HepG2 (cell line): Measurements from ENCODE around the gene DNAJC11. TPM values are rescaled to one million over a fixed set of nuclear protein-coding genes. Genes with fewer than 3 reads are reported as not detected.

Experiments used
- ASH2L ChIP-seq: fragments of 300-600, 200-600 bp; sonication (generic); IDR thresholded peaks from 2 replicates; pipeline ENCODE4 v1.7.0; 2017; ENCODE audit warnings: low read depth, mild to moderate bottlenecking, moderate library complexity, mixed read lengths, low read length; ENCODE audit not compliant: insufficient read length
- CENPT ChIP-seq: sonication (generic); formaldehyde crosslinking; IDR thresholded peaks from 2 replicates; pipeline ENCODE4 v1.8.0; 2022; ENCODE audit warnings: low read depth, mild to moderate bottlenecking, moderate library complexity, missing genetic modification reagents
- DNMT3B ChIP-seq: conservative IDR thresholded peaks from 2 replicates; pipeline ENCODE4 v1.6.1; 2016; ENCODE audit warnings: missing biosample characterization, control low read depth
- ELF1 ChIP-seq: sonication (generic); formaldehyde crosslinking; IDR thresholded peaks from 2 replicates; pipeline ENCODE4 v1.4.0; 2020; ENCODE audit warnings: missing genetic modification reagents
- FOSL2 ChIP-seq: sonication (generic); formaldehyde crosslinking; IDR thresholded peaks from 2 replicates; pipeline ENCODE4 v1.4.0; 2020; ENCODE audit warnings: missing genetic modification reagents
- FOXC1 ChIP-seq: sonication (generic); formaldehyde crosslinking; IDR thresholded peaks from 2 replicates; pipeline ENCODE4 v1.8.0; 2022; ENCODE audit warnings: mild to moderate bottlenecking, missing genetic modification reagents, borderline replicate concordance
- FUBP1 ChIP-seq: sonication (generic); formaldehyde crosslinking; IDR thresholded peaks from 2 replicates; pipeline ENCODE4 v1.5.1; 2020; ENCODE audit warnings: missing genetic modification reagents, mild to moderate bottlenecking, borderline replicate concordance
- MIER2 ChIP-seq: IDR thresholded peaks from 2 replicates; pipeline ENCODE4 v1.6.1; 2016; ENCODE audit warnings: missing biosample characterization, missing genetic modification reagents
- MYPOP ChIP-seq: sonication (generic); formaldehyde crosslinking; IDR thresholded peaks from 2 replicates; pipeline ENCODE4 v1.8.1; 2023; ENCODE audit warnings: mild to moderate bottlenecking, moderate library complexity, missing genetic modification reagents
- NR2C2 ChIP-seq: sonication (generic); formaldehyde crosslinking; IDR thresholded peaks from 2 replicates; pipeline ENCODE4 v1.4.0; 2020; ENCODE audit warnings: missing genetic modification reagents, mild to moderate bottlenecking, moderate library complexity, borderline replicate concordance
- NR2F2 ChIP-seq: IDR thresholded peaks from 2 replicates; pipeline ENCODE4 v1.6.1; 2012; ENCODE audit warnings: low read depth, inconsistent platforms, borderline replicate concordance
- TFDP1 ChIP-seq: IDR thresholded peaks from 2 replicates; pipeline ENCODE4 v1.6.1; 2016; ENCODE audit warnings: missing compliant biosample characterization, missing genetic modification reagents, borderline replicate concordance
- TFDP2 ChIP-seq: sonication (generic); formaldehyde crosslinking; IDR thresholded peaks from 2 replicates; pipeline ENCODE4 v1.4.0; 2020; ENCODE audit warnings: missing genetic modification reagents
- ZGPAT ChIP-seq: IDR thresholded peaks from 2 replicates; pipeline ENCODE4 v1.6.1; 2016; ENCODE audit warnings: mild to moderate bottlenecking
- ZNF264 ChIP-seq: sonication (generic); formaldehyde crosslinking; IDR thresholded peaks from 2 replicates; pipeline ENCODE4 v1.4.0; 2020; ENCODE audit warnings: missing genetic modification reagents
- ZNF337 ChIP-seq: sonication (generic); formaldehyde crosslinking; IDR thresholded peaks from 2 replicates; pipeline ENCODE4 v1.5.1; 2020; ENCODE audit warnings: missing genetic modification reagents, low read depth, mild to moderate bottlenecking, borderline replicate concordance
- ZNF343 ChIP-seq: sonication (generic); formaldehyde crosslinking; IDR thresholded peaks from 2 replicates; pipeline ENCODE4 v1.4.0; 2020; ENCODE audit warnings: mild to moderate bottlenecking, missing genetic modification reagents
- ZNF549 ChIP-seq: sonication (generic); formaldehyde crosslinking; IDR thresholded peaks from 2 replicates; pipeline ENCODE4 v1.5.0; 2020; ENCODE audit warnings: missing genetic modification reagents
- ZNF597 ChIP-seq: sonication (generic); formaldehyde crosslinking; IDR thresholded peaks from 2 replicates; pipeline ENCODE4 v1.5.0; 2020; ENCODE audit warnings: missing genetic modification reagents
- ZNF629 ChIP-seq: sonication (generic); formaldehyde crosslinking; conservative IDR thresholded peaks from 2 replicates; pipeline ENCODE4 v1.5.0; 2020; ENCODE audit warnings: missing genetic modification reagents
- ZNF644 ChIP-seq: IDR thresholded peaks from 2 replicates; pipeline ENCODE4 v1.6.1; 2016; ENCODE audit warnings: low read depth
- ZNF816 ChIP-seq: sonication (generic); formaldehyde crosslinking; IDR thresholded peaks from 2 replicates; pipeline ENCODE4 v1.8.0; 2022; ENCODE audit warnings: missing genetic modification reagents, mild to moderate bottlenecking, borderline replicate concordance
- polyA plus RNA-seq, 8 experiments: library from polyadenylated mRNA; depleted of rRNA in 3 of 8; stranded (reverse) in 7 of 8; unstranded in 1 of 8; fragments of >200 nt; fragmentation: Illumina TruSeq in 4 of 8; extraction: Trizol in 4 of 8; gene quantifications; 2 replicates each; pipeline versions ENCODE4 v1.2.1 to v1.2.3, GENCODE V29; 2011 to 2016; ENCODE audit warnings: low read depth in 4 of 8, missing spikeins in 1 of 8, mixed read lengths in 1 of 8; ENCODE audit not compliant: insufficient read depth in 1 of 8
- total RNA-seq, 5 experiments: library from RNA; depleted of rRNA; stranded (reverse); fragments of >200 nt; fragmentation: Illumina TruSeq; extraction: Trizol; gene quantifications; 2 replicates each; pipeline ENCODE4 v1.2.3, GENCODE V29; 2016; ENCODE audit warnings: low read depth in 1 of 5

Gene DNAJC11
- total and polyA plus RNA-seq, 2 of the 13 experiments (the other 11 are each of a cell fraction or from before 2014, with no cell fraction given), result 25.1 to 47.6 TPM

- TF ChIP-seq TFDP2 (CRISPR knock-in tag) (peak; percentile 87), ZGPAT (CRISPR knock-in tag) (peak; percentile 88), ELF1 (CRISPR knock-in tag) (peak; percentile 69), ZNF629 (CRISPR knock-in tag) (no peak), ASH2L (peak; percentile 56), FUBP1 (no peak), ZNF264 (CRISPR knock-in tag) (no peak), DNMT3B (CRISPR knock-in tag) (no peak), NR2C2 (CRISPR knock-in tag) (peak; percentile 90), FOXC1 (0 out of 2 replicates have a peak, but pooled peaks have one; percentile 23), TFDP1 (peak; percentile 73), ZNF644 (CRISPR knock-in tag) (no peak), MIER2 (CRISPR knock-in tag) (no peak), MYPOP (CRISPR knock-in tag) (no peak), ZNF549 (no peak), ZNF597 (CRISPR knock-in tag) (0 out of 2 replicates have a peak, but pooled peaks have one; percentile 56), ZNF343 (CRISPR knock-in tag) (no peak), ZNF816 (CRISPR knock-in tag) (no peak), NR2F2 (no peak; the same call in 1 of the 2 replicates), ZNF337 (CRISPR knock-in tag) (no peak), CENPT (CRISPR knock-in tag) (no peak), FOSL2 (CRISPR knock-in tag) (peak; percentile 43; the same call in 1 of the 2 replicates)
Measured at GRCh38 chr1:6613361-6614018, 88.1 kb downstream of the DNAJC11 start, which contains the start of gene PHF13 (continued).
